Stimulated activated CD8-positive, alpha-beta memory T cell treated with anti-CD3 and anti-CD28 coated beads, Interleukin-7, amount 100 ng/mL, for 48 hours (primary cell): ENCODE measurements around the gene ZMIZ1.
A peak's percentile ranks its signal among the peaks of the same experiment; 100 is the strongest.

Experiments
- DNase-seq, 2 donors: peaks; one replicate each; pipeline ENCODE4 v3.0.0-alpha.2; 2020; ENCODE audit warnings: low read depth in 1 of 2; ENCODE audit errors: extremely low read depth in 1 of 2

The ZMIZ1 gene

DNA sequence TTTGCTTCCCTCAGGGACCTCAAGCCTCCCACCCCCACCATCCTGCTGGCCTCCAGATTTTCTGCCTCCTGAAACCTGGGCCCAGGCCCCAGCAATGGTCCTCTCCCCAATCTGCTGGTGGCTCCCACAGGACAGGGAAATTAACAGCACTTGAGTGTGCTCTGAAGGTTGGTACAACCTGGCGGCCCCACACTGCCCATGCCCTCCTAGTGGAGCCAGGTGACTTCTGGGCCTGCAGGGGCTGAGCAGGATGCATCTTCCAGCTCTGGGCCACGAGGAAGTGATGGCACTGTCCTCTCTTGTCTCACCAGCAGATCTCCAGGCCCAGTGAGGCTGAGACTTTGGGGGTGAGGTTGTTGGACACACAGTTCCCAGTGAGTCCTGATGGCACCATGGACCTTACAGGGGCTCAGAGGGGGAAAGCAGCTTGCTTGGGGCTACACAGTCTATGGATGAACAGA is 3.6 kb upstream of the ZMIZ1 start:
- DNase-seq, result no peak

DNA sequence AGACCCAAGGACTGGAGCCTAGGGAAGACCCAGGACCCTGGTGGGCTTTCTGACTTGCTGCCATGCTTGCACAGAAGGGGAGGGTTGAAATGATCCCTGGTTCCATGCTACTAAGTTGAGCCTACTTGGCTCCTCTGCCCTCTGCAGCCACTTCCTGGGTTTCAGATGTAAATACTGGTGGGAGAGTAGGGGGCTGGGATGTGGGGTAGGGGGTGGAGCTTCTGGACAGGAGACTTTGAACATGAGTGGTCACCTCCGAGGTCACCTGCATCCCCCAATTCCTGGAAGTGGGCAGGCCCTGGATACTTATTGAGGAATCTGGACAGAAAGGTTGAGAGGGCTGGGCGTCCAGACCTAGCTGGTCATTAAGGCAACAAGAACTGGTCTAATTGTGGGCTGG is 2.9 kb upstream of the ZMIZ1 start:
- DNase-seq, result no peak

DNA sequence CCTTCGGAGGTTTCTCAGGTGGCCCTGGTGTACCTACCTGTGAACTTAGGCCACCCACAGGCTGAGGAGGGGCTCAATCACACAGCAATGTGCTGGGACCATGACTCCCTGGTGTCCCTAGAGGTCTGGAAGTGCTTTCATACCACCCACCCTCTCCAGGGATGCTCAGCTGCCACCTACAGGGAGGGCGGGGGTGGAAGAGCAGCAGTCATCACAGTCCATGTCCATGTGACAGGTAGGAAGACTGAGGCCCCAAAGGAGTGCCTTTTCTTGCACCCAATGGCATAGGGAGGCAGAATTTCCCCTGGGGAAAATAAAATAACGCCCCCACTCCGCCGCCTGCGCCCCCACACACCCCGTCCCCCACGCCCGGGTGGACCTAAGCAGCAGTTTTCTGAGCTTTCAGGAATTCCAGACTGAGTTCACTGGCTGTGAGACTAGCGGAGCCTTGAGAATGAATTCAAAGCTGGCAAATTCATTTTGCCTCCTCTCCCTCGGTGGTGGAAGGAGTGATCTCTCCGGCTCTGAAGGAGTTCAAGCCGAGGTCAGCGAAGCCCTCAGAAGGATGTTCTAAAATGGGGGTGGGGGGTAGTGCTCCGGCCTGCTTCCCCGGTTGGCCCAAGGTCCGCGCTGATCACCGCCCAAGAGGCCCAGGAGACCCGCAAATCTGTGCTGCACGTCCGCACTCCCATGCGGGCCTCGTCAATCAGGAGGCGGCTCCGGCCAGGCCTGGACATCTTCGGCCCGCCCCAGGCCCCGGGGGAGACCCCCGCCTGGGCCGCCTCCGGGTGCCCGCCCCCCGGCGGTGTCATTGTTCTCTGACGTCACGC is 2.1 kb upstream of the ZMIZ1 start:
- DNase-seq, result no peak

DNA sequence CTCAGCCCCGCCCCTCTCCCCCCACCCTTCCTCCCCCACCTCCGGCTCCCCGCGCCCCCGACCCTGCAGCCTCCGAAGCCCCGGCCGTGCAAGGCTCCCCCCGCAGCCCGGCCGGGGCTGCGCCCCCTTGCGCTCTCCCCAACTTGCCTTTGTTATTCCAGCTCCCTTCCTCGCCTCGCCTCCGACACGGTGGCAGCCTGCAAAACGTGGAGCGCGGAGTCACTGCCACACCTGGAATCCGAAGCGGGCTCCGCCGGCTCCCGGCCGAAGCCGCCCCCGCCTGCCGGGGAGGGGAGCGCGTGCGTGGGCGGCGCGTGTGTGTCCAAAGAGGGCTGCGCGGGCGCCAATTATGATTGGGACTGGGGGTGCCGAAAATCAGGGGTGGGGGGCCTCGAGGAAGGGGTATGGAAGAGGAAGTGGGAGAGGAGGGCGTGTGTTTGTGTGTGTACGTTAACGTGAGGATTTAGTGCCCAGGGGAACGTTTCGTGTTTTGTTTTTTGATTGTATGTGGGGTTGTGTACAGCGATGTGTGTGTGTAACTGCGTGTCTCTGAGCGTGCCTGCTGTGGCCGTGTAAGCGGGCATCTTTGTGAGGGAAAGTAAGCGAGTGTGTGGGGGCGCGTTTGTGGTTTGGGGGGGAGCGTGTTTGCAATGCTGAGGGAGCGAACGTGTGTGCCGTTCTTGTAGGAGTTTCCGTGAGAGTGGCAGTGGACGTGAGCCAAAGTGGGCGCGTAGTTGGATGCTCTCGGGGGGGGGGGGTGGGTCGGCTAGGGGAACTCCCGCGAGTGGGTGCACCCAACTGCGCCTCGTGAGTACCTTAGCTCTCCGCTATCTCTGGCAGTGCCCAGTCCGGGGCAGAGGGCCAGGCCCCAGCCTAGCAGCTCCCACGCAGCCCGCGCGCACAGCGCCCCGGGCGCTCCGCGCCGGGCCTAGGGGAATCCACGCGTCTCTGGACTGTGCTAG is 1.2 kb upstream of the ZMIZ1 start:
- DNase-seq, result peak in 1 of 2 donors; percentile 53

DNA sequence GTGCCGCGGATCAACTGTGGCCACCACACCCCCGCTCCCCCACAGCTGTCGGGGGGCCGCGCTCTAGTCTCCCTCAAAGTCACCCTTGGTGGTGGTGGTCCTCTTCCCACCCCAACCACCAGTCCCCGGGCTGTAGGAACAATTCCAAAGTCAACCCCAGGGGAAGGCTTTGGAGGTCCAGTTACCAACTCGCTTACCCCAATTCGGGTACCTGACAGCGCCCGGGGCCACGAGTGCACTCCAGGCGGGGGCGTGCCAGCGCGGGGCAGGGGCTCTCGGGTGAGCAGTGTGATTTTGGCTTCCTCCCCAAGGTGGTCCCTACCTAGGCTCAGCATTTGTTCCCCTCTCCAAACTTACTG is 584 bp upstream of the ZMIZ1 start:
- DNase-seq, result no peak

DNA sequence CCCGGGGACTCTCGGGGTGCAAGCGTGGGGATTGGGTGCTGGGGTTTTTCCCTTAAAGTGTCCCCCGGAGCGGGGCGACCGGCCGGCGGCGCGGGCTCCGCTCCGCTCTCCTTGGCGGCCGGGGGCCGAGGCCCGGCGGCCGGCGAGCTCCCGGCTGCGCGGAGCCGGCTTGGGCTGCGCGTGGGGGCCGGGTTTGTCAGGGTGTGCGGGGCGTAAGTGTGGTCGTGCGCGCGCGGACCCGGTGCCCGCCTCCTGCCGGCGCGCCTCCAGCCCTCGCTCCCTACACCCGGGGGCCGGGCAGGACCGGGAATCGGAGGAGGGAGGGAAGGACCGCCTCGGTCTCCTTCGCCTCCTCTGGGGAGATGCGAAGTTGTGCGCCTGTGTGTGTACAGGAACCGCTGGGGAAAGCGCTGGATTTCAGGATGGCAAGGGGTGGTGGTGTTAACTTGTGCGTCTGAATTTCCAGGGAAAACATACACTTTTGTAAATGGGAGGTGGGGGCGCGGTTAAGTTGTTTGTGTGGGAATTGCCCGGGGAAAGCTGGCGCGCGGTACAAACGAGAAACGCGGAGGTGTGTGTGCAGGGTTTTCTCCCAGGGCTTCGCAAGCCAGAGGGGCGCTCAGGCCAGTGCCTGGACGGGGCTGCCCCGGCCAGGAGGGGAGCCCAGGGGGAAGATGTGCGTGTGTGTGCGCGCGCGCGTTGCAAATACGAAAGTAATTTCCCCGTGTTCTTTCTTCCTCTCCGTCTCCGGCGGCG is 737 bp downstream of the ZMIZ1 start:
- DNase-seq, result no peak

DNA sequence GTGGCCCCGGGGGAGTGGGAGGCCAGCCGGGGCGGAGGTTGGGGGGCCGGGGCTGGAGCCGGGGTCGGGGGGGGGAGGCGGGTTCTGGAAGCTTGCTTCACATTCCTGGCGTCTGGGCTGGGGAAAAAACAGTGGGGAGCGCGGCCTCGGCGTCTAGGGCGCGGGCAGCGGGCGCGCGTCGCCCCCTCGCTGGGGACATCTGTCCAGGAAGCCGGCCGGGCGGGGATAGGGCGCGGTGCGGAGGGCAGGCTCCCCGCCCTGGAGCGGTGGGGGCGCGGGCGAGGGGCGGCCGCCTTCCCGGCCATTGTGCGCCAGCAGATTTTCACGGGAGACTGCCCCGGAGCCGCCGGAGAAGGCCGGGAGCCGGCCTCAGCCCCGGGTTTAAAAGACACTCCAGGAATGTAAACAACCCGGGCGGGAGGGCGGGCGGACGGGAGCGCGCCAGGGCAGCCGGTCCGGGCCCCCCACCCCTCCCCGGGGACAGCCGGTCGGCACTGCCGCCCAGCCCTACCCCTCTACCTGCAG is 1.4 kb downstream of the ZMIZ1 start:
- no peak for DNase-seq

DNA sequence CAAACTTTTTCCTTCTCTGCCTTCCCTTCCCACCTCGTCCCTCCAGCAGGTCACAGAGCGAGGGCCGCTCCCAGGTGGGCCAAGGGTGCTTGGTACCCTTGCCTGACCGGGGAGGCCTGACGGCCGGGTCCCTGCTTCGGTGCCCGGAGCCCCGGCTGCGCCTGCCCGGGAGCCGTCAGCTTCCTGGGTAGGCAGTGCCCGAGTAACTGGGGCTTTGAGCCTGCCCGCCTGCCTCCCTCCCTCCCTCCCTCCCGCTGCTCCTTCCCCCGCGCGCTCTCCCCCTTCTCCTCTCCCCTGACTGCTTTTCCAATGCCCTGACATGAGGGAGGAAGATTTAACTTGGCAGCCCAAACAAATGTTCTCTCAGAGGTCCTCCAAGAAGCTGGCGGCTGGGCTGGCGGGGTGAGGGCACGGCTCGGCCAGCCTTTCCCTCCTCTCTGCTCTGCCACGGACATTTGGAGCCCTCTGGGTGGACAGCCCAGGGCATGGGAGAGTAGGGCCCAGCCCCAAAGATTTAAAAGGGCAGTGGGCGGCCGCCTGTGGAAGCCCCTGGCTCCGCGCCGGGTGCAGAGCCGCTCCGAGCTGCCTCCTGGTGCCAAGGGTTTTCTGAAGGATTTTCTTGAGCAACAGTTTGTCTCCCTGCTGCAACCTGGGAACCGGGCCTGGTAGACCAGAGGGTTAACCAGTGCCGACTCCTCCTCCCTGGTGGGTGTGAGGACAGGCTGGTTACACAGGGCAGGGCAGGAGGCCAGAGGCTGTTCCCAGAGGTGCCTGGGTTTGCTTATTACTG is 2.0 kb downstream of the ZMIZ1 start:
- no peak for DNase-seq

DNA sequence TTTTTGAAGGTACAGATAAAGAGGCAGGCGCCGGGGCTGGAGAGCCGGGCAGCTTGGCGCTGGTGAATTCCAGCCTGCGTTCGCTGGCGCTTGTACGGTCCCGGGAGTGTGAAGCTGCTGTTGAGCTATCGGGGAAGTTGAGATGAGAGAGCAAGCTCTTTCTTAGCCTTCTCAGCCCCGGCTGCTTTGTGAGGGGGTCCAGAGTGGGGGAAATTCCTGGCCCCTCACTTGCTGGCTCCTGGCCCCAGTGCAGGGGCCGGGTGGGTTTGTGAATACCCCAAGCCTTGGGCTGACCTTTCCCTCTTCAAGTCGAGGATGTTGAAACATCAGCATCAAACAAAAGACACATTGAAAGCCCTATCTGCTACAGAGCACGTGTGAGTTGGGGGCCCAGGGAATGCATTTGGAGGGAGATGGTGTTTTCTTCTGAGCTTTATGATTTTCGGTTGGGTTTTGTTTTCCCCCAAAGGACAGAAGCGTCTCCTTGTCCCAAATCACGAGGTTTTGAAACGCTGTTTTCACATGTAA is 2.7 kb downstream of the ZMIZ1 start:
- DNase-seq, result no peak

DNA sequence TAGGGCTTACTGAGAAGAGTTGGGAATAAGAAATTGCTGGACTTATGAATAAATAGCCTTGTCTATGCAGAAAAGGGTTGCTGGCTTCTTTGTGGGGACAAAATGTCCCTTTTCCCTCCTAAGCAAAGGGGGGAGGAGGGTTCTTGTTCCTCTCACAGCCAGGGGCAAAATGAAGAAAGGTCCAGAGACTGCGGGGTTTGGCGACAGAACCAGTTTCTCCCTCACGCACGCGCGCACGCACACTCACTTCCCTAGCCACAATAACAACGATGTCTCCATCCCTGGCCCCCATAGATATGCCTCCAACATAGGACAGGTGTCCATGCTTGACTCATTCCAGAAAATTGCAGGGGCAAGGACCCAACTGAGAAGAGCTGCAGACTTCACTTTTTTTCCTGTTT is 3.3 kb downstream of the ZMIZ1 start:
- no peak for DNase-seq

DNA sequence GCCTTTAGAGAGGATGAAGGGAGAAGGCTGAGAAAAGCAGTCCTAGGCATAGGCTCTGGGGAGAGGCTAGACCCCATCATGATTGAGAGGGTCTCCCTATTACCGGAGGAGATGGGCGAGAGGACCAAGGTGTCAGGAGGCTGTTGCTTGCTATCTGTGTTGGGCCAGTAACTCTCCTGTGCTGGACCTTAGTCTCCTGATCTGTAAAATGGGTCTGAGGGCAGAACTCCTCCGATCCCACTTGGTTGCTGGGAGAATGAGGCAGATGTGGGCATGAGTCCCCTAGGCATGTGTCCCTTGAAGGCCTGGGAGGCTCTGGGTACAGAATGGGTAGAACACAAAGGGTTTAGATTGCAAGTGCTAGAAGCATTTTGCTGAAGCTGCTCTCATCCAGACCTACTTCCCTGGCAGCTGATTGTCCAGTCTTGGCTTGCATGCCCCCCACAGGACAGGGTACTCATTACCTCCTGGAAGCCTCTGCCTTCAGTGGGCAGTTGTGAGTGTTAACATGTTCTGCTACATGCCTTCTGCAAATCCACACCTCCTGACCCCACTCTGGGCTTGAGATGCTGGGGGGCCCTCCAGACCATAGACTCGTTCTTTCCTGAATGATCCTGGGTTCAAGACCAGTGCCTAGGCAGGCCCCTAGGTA is 4.4 kb downstream of the ZMIZ1 start:
- DNase-seq, result no peak

DNA sequence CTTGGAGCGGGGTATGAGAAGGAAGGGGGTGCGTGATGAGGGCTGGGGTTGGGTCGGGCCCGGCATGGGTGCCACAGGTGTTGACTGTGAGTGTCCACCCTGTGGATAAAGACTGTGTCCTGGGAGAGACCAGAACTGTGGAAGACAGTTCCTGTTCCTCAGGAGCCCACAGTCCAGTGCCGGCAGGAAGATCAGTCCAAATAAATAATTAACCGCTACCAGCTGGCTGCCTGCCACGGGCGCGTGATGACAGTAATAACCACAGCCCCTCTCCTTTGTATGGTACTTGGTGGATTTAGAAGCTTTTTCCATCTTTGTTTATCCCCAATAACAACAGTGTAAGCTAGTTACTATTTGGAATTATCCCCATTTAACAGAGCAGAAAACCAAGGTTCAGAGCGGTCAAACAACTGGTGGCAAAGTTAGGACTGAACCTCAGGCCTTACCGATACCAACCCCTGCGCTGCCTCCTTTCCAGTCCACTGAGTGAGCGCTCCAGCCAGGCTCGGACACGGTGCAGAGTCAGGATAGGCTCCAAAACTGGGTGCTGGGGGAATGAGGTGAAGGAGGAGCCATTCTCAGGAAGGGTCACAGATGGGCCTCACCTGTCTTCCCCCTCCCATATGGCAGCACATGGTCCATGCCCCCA is 5.1 kb downstream of the ZMIZ1 start:
- DNase-seq, result no peak

DNA sequence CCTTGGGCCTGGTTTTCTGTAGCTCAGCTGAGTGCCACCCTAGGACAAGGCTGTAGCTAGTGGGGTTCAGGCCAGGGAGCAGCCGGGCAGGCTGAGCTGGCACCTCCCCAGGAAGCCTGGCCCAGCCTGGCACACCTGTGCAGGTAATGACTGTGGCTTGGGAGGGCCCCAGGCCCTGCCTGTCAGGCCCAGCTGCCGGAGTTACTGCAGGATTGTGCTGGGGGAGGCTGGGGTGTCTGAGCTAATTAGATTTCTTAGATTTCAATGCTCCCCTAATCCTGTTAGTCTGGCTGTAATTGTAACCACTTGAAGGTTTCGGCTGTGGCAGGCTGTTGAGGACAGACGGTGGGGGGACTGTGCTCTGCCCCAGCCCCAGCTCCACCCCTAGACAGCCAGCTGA is 6.0 kb downstream of the ZMIZ1 start:
- no peak for DNase-seq

DNA sequence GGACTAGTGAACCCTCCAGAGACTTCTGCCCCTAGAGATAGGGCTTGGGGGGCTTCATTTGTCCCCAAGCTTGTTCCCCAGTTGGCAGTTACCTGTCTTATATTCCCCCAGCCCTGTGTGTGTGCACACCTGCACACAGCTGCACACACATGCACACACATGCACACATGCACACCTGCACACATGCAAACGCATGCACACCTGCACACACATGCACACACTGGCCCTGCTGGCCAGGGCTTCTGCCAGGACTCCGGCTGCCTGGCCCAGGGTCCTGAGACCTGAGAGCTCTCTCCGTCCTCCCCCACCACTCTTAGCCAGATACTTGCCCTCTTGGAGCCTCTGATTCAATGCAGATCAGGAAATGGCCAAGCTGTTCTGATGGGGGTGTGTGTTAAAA is 6.7 kb downstream of the ZMIZ1 start:
- DNase-seq, result no peak

DNA sequence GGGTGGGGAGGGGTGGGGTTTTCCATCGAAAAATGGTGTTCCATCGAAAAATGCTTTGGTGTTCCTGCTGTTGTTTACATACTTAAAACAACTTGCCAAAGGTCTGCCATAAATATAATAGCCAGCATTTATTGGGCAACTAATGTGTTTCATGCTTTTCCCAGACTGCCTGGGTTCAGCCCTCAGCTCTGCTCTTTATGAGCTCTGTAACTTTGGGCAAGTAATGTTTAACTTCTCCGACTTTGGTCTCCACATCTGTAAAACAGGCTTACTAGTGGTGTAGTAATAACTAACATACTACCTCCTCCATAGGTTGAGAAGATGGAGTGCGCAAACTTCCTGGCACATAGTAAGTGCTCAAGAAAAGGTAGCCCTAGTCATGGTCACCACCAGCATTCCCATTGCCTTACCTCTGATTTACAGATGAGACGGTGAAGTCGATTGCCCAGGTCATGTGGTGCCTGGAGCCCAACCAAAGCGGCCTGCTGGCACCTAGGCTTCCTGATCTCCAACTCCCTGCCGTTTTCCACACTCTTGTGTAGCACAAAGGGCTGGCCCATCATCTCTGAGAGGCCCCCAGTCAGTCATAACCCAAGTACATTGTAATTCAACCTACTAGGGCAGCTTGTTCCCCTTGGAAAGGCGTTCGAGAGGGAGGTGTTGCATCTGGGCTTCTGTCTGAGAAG is 8.9 kb downstream of the ZMIZ1 start:
- DNase-seq, result no peak

DNA sequence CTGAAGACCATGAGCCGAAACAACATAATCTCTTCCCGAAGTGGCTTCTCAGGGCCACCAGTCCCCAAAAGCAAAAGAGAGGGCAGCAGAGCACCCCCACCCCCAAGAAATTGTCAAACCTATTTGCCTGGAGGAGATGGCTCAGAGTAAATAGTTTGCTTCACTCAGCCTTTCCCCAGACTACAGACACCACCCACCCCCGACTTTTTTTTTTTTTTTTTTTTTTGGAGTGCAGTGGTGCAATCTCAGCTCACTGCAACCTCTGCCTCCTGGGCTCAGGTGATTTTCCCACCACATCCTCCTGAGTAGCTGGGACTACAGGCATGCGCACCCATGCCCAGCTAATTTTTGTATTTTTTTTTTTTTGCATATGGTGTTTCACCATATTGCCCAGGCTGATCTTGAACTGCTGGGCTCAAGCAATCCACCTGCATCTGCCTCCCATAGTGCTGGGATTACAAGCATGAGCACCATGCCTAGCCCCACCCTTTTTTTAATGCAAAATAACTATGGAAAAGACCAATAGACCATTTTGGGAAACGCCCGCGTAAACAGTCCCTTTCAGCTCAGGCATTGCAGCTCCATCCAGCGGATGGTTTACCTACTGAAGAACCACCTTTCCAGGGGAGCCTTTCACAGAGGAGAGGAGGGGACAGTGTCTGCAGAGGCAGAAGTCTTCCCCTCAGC is 9.7 kb downstream of the ZMIZ1 start:
- DNase-seq, result no peak

DNA sequence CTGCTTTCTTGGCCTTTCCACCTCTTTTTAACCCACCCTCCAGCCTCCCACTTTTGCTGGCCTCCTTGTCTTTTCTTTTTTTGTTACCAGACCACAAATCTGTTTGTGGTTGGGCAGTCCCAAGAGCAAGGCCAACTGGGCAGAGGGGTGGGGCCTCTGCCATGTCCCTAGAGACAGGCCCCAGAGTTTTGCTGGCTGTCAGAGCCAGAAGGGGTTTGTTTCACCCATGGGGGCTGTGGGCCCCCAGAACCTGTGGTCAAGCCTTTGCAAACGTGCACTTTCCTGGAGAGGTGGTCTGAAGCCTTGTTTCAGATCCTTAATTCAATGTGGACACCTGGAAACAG is 10.3 kb downstream of the ZMIZ1 start:
- no peak for DNase-seq
